B cell (primary cell): ENCODE results near the gene FA2H.

ENCODE experiments used
- EZH2 ChIP-seq: IDR thresholded peaks from 2 replicates; pipeline ENCODE4 v1.6.1; 2012; ENCODE audit warnings: borderline replicate concordance, low read depth, mild to moderate bottlenecking, moderate library complexity, low read length; ENCODE audit not compliant: insufficient read depth, poor library complexity, severe bottlenecking
- TF ChIP-seq, protein P1 (sequence below): fragments of 200-600 bp; IDR thresholded peaks from one replicate; pipeline ENCODE4 v1.8.0; 2022; ENCODE audit warnings: antibody characterized with exemption, mild to moderate bottlenecking

- TF ChIP-seq, protein P1, sequence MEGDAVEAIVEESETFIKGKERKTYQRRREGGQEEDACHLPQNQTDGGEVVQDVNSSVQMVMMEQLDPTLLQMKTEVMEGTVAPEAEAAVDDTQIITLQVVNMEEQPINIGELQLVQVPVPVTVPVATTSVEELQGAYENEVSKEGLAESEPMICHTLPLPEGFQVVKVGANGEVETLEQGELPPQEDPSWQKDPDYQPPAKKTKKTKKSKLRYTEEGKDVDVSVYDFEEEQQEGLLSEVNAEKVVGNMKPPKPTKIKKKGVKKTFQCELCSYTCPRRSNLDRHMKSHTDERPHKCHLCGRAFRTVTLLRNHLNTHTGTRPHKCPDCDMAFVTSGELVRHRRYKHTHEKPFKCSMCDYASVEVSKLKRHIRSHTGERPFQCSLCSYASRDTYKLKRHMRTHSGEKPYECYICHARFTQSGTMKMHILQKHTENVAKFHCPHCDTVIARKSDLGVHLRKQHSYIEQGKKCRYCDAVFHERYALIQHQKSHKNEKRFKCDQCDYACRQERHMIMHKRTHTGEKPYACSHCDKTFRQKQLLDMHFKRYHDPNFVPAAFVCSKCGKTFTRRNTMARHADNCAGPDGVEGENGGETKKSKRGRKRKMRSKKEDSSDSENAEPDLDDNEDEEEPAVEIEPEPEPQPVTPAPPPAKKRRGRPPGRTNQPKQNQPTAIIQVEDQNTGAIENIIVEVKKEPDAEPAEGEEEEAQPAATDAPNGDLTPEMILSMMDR, result no peak
- TF ChIP-seq EZH2, result no peak
Measured at GRCh38 chr16:74666010-74666421, 108.6 kb downstream of the FA2H start.
